Activated CD4-positive, alpha-beta memory T cell treated with anti-CD3 and anti-CD28 coated beads for 36 hours (primary cell): ENCODE measurements around the gene ADRM1. TPM values are rescaled to one million over a fixed set of nuclear protein-coding genes. Genes with fewer than 3 reads are reported as not detected.

Experiments used
- CTCF ChIA-PET: fragments of 350-600 bp; sonication (Branson Sonifier 250); formaldehyde crosslinking; loops from one replicate; lab custom pipeline; 2021; ENCODE audit warnings: antibody characterized with exemption, inconsistent platforms; lab: Charles Lee
- POLR2A ChIA-PET: fragments of 350-600 bp; sonication (Branson Sonifier 250); formaldehyde crosslinking; loops from one replicate; lab custom pipeline; 2021; ENCODE audit warnings: antibody characterized with exemption; lab: Charles Lee
- DNase-seq: peaks from one replicate; pipeline ENCODE4 v3.0.0-alpha.2; 2020
- H3K27ac Mint-ChIP-seq: one replicate; pipeline ENCODE4 v1.8.0; 2021; ENCODE audit warnings: mixed read lengths
- H3K27me3 Mint-ChIP-seq: one replicate; pipeline ENCODE4 v1.8.0; 2021; ENCODE audit warnings: mixed read lengths
- H3K36me3 Mint-ChIP-seq: one replicate; pipeline ENCODE4 v1.8.0; 2021; ENCODE audit warnings: mixed read lengths
- H3K4me1 Mint-ChIP-seq: one replicate; pipeline ENCODE4 v1.8.0; 2021; ENCODE audit warnings: low read depth, mixed read lengths
- H3K4me3 Mint-ChIP-seq: one replicate; pipeline ENCODE4 v1.8.0; 2021; ENCODE audit warnings: mild to moderate bottlenecking, mixed read lengths
- H3K9me3 Mint-ChIP-seq: one replicate; pipeline ENCODE4 v1.8.0; 2021; ENCODE audit warnings: mixed read lengths
- intact Hi-C: fragments of 100-400 bp; cut with micrococcal nuclease; formaldehyde crosslinking; loops from one replicate; pipeline ENCODE4 v1.15.1; 2023
- total RNA-seq, 2 experiments: library from RNA; stranded (reverse); gene quantifications; one replicate each; pipeline ENCODE4 v1.2.3, GENCODE V29; 2021

The ADRM1 gene
- total RNA-seq, 2 experiments from 2014 or later, result 98.6 to 101 TPM

GRCh38 chr20:62346398-62347150 lies 43.8 kb downstream of the ADRM1 start:
- H3K27me3 Mint-ChIP-seq, result no peaks in the 10 kb centered on the region
- ChIA-PET CTCF (no interaction called here), POLR2A (no interaction called here)
- no peaks in the 10 kb centered on the region for H3K36me3 Mint-ChIP-seq
- no peak for DNase-seq
- H3K4me3 Mint-ChIP-seq, result no peak overlapping the region
- intact Hi-C loops, result no loop called here
- peaks cover 11% of the 10 kb centered on the region for H3K9me3 Mint-ChIP-seq
- H3K4me1 Mint-ChIP-seq, result no peaks in the 10 kb centered on the region
- no peak overlapping the region for H3K27ac Mint-ChIP-seq

- H3K27ac Mint-ChIP-seq, result no peak overlapping the region
- no peaks in the 10 kb centered on the region for H3K27me3 Mint-ChIP-seq
- DNase-seq, result no peak
- H3K4me3 Mint-ChIP-seq, result no peak overlapping the region
- no peaks in the 10 kb centered on the region for H3K4me1 Mint-ChIP-seq
- ChIA-PET CTCF (interaction anchor here (0.7 kb wide), 1 partner anchor 48 kb away, joined by 3 read pairs; no protein-coding TSS in a partner anchor), POLR2A (no interaction called here)
- intact Hi-C loops, result no loop called here
- peaks cover 11% of the 10 kb centered on the region for H3K9me3 Mint-ChIP-seq
- H3K36me3 Mint-ChIP-seq, result no peaks in the 10 kb centered on the region
These were observed 44.3 kb downstream of the ADRM1 start for GRCh38 chr20:62347151-62347404.

- peaks cover 11% of the 10 kb centered on the region for H3K9me3 Mint-ChIP-seq
- H3K4me3 Mint-ChIP-seq, result no peak overlapping the region
- no peak overlapping the region for H3K27ac Mint-ChIP-seq
- intact Hi-C loops, result no loop called here
- no peaks in the 10 kb centered on the region for H3K27me3 Mint-ChIP-seq
- H3K4me1 Mint-ChIP-seq, result no peaks in the 10 kb centered on the region
- POLR2A ChIA-PET, result no interaction called here
- H3K36me3 Mint-ChIP-seq, result no peaks in the 10 kb centered on the region
- CTCF ChIA-PET, result interaction anchor here (0.7 kb wide), 1 partner anchor 48 kb away, joined by 3 read pairs; no protein-coding TSS in a partner anchor
- no peak for DNase-seq
These were observed 44.6 kb downstream of the ADRM1 start for GRCh38 chr20:62347445-62347844.

- H3K9me3 Mint-ChIP-seq, result peaks cover 11% of the 10 kb centered on the region
- no peaks in the 10 kb centered on the region for H3K4me1 Mint-ChIP-seq
- no peak overlapping the region for H3K4me3 Mint-ChIP-seq
- POLR2A ChIA-PET, result no interaction called here
- intact Hi-C loops, result no loop called here
- no peaks in the 10 kb centered on the region for H3K36me3 Mint-ChIP-seq
- H3K27ac Mint-ChIP-seq, result no peak overlapping the region
- CTCF ChIA-PET, result no interaction called here
- no peak for DNase-seq
- H3K27me3 Mint-ChIP-seq, result no peaks in the 10 kb centered on the region
These were observed 45.8 kb downstream of the ADRM1 start for GRCh38 chr20:62348604-62349003.

- intact Hi-C loops, result no loop called here
- no peaks in the 10 kb centered on the region for H3K36me3 Mint-ChIP-seq
- H3K27ac Mint-ChIP-seq, result no peak overlapping the region
- no peaks in the 10 kb centered on the region for H3K4me1 Mint-ChIP-seq
- ChIA-PET CTCF (no interaction called here), POLR2A (no interaction called here)
- no peak for DNase-seq
- no peaks in the 10 kb centered on the region for H3K27me3 Mint-ChIP-seq
- H3K9me3 Mint-ChIP-seq, result peaks cover 11% of the 10 kb centered on the region
- no peak overlapping the region for H3K4me3 Mint-ChIP-seq
These were observed 46.8 kb downstream of the ADRM1 start for GRCh38 chr20:62349556-62350097.

- CTCF ChIA-PET, result no interaction called here
- Mint-ChIP-seq H3K27me3 (no peaks in the 10 kb centered on the region), H3K4me3 (no peak overlapping the region), H3K36me3 (no peaks in the 10 kb centered on the region), H3K27ac (no peak overlapping the region), H3K9me3 (peaks cover 11% of the 10 kb centered on the region), H3K4me1 (no peaks in the 10 kb centered on the region)
- intact Hi-C loops, result no loop called here
- POLR2A ChIA-PET, result no interaction called here
- DNase-seq, result no peak
These were observed 47.4 kb downstream of the ADRM1 start for GRCh38 chr20:62350098-62350628.

GRCh38 chr20:62350629-62351422 lies 48.0 kb downstream of the ADRM1 start:
- no peaks in the 10 kb centered on the region for H3K4me1 Mint-ChIP-seq
- no peak overlapping the region for H3K4me3 Mint-ChIP-seq
- ChIA-PET POLR2A (no interaction called here), CTCF (no interaction called here)
- H3K27ac Mint-ChIP-seq, result no peak overlapping the region
- no peak for DNase-seq
- no peaks in the 10 kb centered on the region for H3K27me3 Mint-ChIP-seq
- no peaks in the 10 kb centered on the region for H3K36me3 Mint-ChIP-seq
- intact Hi-C loops, result no loop called here
- peaks cover 11% of the 10 kb centered on the region for H3K9me3 Mint-ChIP-seq

- Mint-ChIP-seq H3K9me3 (peaks cover 11% of the 10 kb centered on the region), H3K27me3 (peaks cover 2% of the 10 kb centered on the region), H3K36me3 (no peaks in the 10 kb centered on the region), H3K4me3 (no peak overlapping the region), H3K4me1 (no peaks in the 10 kb centered on the region), H3K27ac (no peak overlapping the region)
- ChIA-PET CTCF (no interaction called here), POLR2A (no interaction called here)
- DNase-seq, result no peak
- intact Hi-C loops, result no loop called here
These were observed 48.9 kb downstream of the ADRM1 start for GRCh38 chr20:62351469-62352401.

GRCh38 chr20:62352402-62353288 lies 49.8 kb downstream of the ADRM1 start:
- DNase-seq, result no peak
- CTCF ChIA-PET, result no interaction called here
- Mint-ChIP-seq H3K27me3 (peaks cover 2% of the 10 kb centered on the region), H3K36me3 (no peaks in the 10 kb centered on the region), H3K4me1 (no peaks in the 10 kb centered on the region), H3K27ac (no peak overlapping the region), H3K4me3 (no peak overlapping the region), H3K9me3 (peaks cover 11% of the 10 kb centered on the region)
- POLR2A ChIA-PET, result no interaction called here
- intact Hi-C loops, result no loop called here

- no peak overlapping the region for H3K4me3 Mint-ChIP-seq
- H3K4me1 Mint-ChIP-seq, result no peaks in the 10 kb centered on the region
- no peak for DNase-seq
- POLR2A ChIA-PET, result no interaction called here
- peaks cover 6% of the 10 kb centered on the region for H3K9me3 Mint-ChIP-seq
- H3K27me3 Mint-ChIP-seq, result peaks cover 2% of the 10 kb centered on the region
- CTCF ChIA-PET, result no interaction called here
- no peak overlapping the region for H3K27ac Mint-ChIP-seq
- no peaks in the 10 kb centered on the region for H3K36me3 Mint-ChIP-seq
- intact Hi-C loops, result no loop called here
These were observed 50.7 kb downstream of the ADRM1 start for GRCh38 chr20:62353289-62354030.
